CD4-positive, alpha-beta T cell (primary cell): ENCODE data around the gene NRXN3. TPM values are rescaled to one million over a fixed set of nuclear protein-coding genes. Genes with fewer than 3 reads are reported as not detected.

Experiments used
- ATAC-seq: fragments of 200-7000 bp; cut with Tn5 transposase; one replicate; pipeline ENCODE4 v1.10.0; 2022; ENCODE audit warnings: mild to moderate bottlenecking; ENCODE audit not compliant: poor library complexity
- CTCF ChIA-PET: fragments of 350-600 bp; sonication (Branson Sonifier 250); formaldehyde crosslinking; loops from one replicate; lab custom pipeline; 2021; ENCODE audit warnings: antibody characterized with exemption, inconsistent platforms; lab: Charles Lee
- POLR2A ChIA-PET: fragments of 350-600 bp; sonication (Branson Sonifier 250); formaldehyde crosslinking; loops from one replicate; lab custom pipeline; 2021; ENCODE audit warnings: antibody characterized with exemption, inconsistent platforms; lab: Charles Lee
- DNase-seq, 14 experiments: peaks; one replicate each; pipeline ENCODE4 v3.0.0-alpha.2; 2013 to 2020; ENCODE audit warnings: mixed read lengths in 2 of 14
- H3K27ac ChIP-seq, 2 donors: one replicate each; pipeline versions ENCODE4 v1.5.1 to v1.7.0; 2013; ENCODE audit warnings: low read length in 2 of 2, low read depth in 1 of 2, mild to moderate bottlenecking in 1 of 2
- H3K27me3 ChIP-seq, 2 experiments: 1 replicate in 1 of 2; 2 replicates in 1 of 2; pipeline versions ENCODE4 v1.6.1 to v1.7.0; 2013; ENCODE audit warnings: low read length in 2 of 2, control low read depth in 1 of 2, mild to moderate bottlenecking in 1 of 2, moderate library complexity in 1 of 2; ENCODE audit not compliant: insufficient read depth in 2 of 2, control insufficient read depth in 1 of 2
- H3K36me3 ChIP-seq: one replicate; pipeline ENCODE4 v1.6.1; 2013; ENCODE audit warnings: low read length, control low read depth; ENCODE audit not compliant: insufficient read depth
- H3K4me1 ChIP-seq: one replicate; pipeline ENCODE4 v1.6.1; 2013; ENCODE audit warnings: low read length, control low read depth; ENCODE audit not compliant: insufficient read depth
- H3K4me3 ChIP-seq: one replicate; pipeline ENCODE4 v1.5.1; 2013; ENCODE audit warnings: mild to moderate bottlenecking, low read length, moderate library complexity
- H3K9me3 ChIP-seq, 2 experiments: 1 replicate in 1 of 2; 2 replicates in 1 of 2; pipeline versions ENCODE4 v1.6.1 to v1.7.0; 2013; ENCODE audit warnings: low read length in 2 of 2, mild to moderate bottlenecking in 2 of 2, control low read depth in 1 of 2, moderate library complexity in 1 of 2; ENCODE audit not compliant: control insufficient read depth in 1 of 2, insufficient read depth in 1 of 2
- H3K27ac Mint-ChIP-seq: one replicate; pipeline ENCODE4 v1.8.0; 2020; ENCODE audit warnings: mixed read lengths
- H3K27me3 Mint-ChIP-seq: one replicate; pipeline ENCODE4 v1.8.0; 2021; ENCODE audit warnings: mixed read lengths
- H3K36me3 Mint-ChIP-seq: one replicate; pipeline ENCODE4 v1.8.0; 2021; ENCODE audit warnings: low read depth, mixed read lengths
- H3K4me1 Mint-ChIP-seq: one replicate; pipeline ENCODE4 v1.8.0; 2021; ENCODE audit warnings: low read depth, mixed read lengths
- H3K4me3 Mint-ChIP-seq: one replicate; pipeline ENCODE4 v1.8.0; 2020; ENCODE audit warnings: mild to moderate bottlenecking, mixed read lengths
- H3K9me3 Mint-ChIP-seq: one replicate; pipeline ENCODE4 v1.8.0; 2020; ENCODE audit warnings: mixed read lengths
- intact Hi-C, 2 experiments: fragments of 100-400 bp; cut with DNase I in 1 of 2; cut with micrococcal nuclease in 1 of 2; formaldehyde crosslinking; loops; one replicate each; pipeline versions ENCODE4 v1.15.1 to v1.9.0; 2023 to 2025; cut with DNase I, micrococcal nuclease
- total RNA-seq, 174 experiments: library from RNA in 2 of 174; stranded (reverse) in 2 of 174; gene quantifications; one replicate each; pipeline ENCODE4 v1.2.3 and lab custom pipeline; 2021 to 2026
- TF ChIP-seq, protein P1 (sequence below): fragments of 200-600 bp; IDR thresholded peaks from one replicate; pipeline ENCODE4 v1.8.0; 2022; ENCODE audit warnings: antibody characterized with exemption, mild to moderate bottlenecking

NRXN3 gene
- total RNA-seq, 2 experiments from 2014 or later, result not detected

- intact Hi-C loops, result no loop called here
- TF ChIP-seq, protein P1, sequence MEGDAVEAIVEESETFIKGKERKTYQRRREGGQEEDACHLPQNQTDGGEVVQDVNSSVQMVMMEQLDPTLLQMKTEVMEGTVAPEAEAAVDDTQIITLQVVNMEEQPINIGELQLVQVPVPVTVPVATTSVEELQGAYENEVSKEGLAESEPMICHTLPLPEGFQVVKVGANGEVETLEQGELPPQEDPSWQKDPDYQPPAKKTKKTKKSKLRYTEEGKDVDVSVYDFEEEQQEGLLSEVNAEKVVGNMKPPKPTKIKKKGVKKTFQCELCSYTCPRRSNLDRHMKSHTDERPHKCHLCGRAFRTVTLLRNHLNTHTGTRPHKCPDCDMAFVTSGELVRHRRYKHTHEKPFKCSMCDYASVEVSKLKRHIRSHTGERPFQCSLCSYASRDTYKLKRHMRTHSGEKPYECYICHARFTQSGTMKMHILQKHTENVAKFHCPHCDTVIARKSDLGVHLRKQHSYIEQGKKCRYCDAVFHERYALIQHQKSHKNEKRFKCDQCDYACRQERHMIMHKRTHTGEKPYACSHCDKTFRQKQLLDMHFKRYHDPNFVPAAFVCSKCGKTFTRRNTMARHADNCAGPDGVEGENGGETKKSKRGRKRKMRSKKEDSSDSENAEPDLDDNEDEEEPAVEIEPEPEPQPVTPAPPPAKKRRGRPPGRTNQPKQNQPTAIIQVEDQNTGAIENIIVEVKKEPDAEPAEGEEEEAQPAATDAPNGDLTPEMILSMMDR, result no peak
- ATAC-seq, result no peak
These were observed 50.1 kb downstream of the NRXN3 start for GRCh38 chr14:78220273-78220672.

DNA sequence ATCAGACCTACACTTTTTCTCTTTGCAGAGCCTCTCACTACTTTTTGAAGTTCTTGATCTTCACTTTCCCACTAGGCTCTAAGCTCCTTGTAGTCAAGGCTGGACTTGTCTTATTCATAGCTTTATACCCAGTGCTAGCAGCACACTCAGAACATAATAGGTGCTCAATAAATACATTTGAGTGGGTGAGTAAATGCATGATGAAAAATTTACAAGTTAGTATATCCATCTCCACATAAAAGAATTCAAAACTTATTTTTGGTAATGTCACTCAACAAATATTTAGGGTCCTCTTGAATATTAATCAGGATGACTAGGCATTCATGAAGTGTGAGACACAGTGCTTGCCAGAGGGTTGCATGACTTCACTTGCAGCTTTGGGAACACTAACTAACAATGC, 52.6 kb downstream of the NRXN3 start:
- TF ChIP-seq, protein P1, result no peak
- DNase-seq (no peak), ATAC-seq (no peak)
- no peak overlapping the region for H3K27ac ChIP-seq
- no peak overlapping the region for H3K27ac Mint-ChIP-seq
- intact Hi-C loops, result no loop called here
- CTCF ChIA-PET, result no interaction called here
- H3K4me1 Mint-ChIP-seq, result no peaks in the 10 kb centered on the region
- no peaks in the 10 kb centered on the region for H3K27me3 Mint-ChIP-seq
- H3K4me1 ChIP-seq, result no peaks in the 10 kb centered on the region
- peaks cover 3% of the 10 kb centered on the region for H3K9me3 Mint-ChIP-seq
- no peaks in the 10 kb centered on the region for H3K36me3 Mint-ChIP-seq
- no peak overlapping the region for H3K4me3 ChIP-seq
- H3K9me3 ChIP-seq, result no peaks in the 10 kb centered on the region
- no peak overlapping the region for H3K4me3 Mint-ChIP-seq
- no peaks in the 10 kb centered on the region for H3K36me3 ChIP-seq
- POLR2A ChIA-PET, result no interaction called here
- H3K27me3 ChIP-seq, result no peaks in the 10 kb centered on the region

More at GRCh38 chr14:78220273-78220672, 50.1 kb downstream of the NRXN3 start:
- no peaks in the 10 kb centered on the region for H3K4me1 Mint-ChIP-seq
- H3K4me3 Mint-ChIP-seq, result no peak overlapping the region
- H3K9me3 Mint-ChIP-seq, result no peaks in the 10 kb centered on the region
- CTCF ChIA-PET, result no interaction called here
- POLR2A ChIA-PET, result no interaction called here
- Histone ChIP-seq H3K36me3 (no peaks in the 10 kb centered on the region), H3K27ac (no peak overlapping the region), H3K9me3 (no peaks in the 10 kb centered on the region), H3K4me3 (no peak overlapping the region), H3K4me1 (no peaks in the 10 kb centered on the region), H3K27me3 (no peaks in the 10 kb centered on the region)
- no peaks in the 10 kb centered on the region for H3K27me3 Mint-ChIP-seq
- H3K27ac Mint-ChIP-seq, result no peak overlapping the region
- no peaks in the 10 kb centered on the region for H3K36me3 Mint-ChIP-seq
- no peak for DNase-seq

GRCh38 chr14:78227248-78228077, 57.3 kb downstream of the NRXN3 start:
- H3K27me3 Mint-ChIP-seq, result peaks cover 23% of the 10 kb centered on the region

More at GRCh38 chr14:78227248-78228077, 57.3 kb downstream of the NRXN3 start:
- Histone ChIP-seq H3K4me3 (no peak overlapping the region), H3K36me3 (no peaks in the 10 kb centered on the region), H3K9me3 (peaks cover 0 to under 1% of the 10 kb centered on the region in 2 experiments), H3K27ac (no peak overlapping the region), H3K4me1 (no peaks in the 10 kb centered on the region), H3K27me3 (no peaks in the 10 kb centered on the region)
- ChIA-PET CTCF (no interaction called here), POLR2A (no interaction called here)
- TF ChIP-seq, protein P1, result no peak
- DNase-seq (no peak), ATAC-seq (no peak)
- no peaks in the 10 kb centered on the region for H3K36me3 Mint-ChIP-seq
- H3K27ac Mint-ChIP-seq, result no peak overlapping the region
- H3K9me3 Mint-ChIP-seq, result peaks cover 3% of the 10 kb centered on the region
- H3K4me3 Mint-ChIP-seq, result no peak overlapping the region
- intact Hi-C loops, result no loop called here
- H3K4me1 Mint-ChIP-seq, result no peaks in the 10 kb centered on the region
